ENCODE data around the gene CAMK4.

DNA sequence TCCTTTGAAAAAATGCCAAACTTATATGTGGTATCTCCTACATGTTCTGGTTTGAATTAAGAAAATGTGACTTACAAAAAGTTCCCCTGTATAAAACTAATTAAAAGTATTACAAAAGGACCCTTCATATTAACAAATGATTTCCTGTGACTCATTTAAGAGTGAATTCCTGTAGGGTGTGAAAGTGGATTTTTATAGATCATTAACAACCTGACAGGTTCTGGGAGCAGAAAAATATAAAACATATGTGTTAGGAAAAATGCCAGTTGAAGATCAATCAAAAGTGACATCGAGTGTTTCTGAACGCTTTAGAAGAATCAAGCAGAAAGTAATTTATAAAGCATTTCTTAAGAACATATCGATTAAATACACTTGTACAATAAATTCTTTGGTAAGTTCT lies 35.5 kb downstream of the CAMK4 start:
- TF ChIP-seq CTCF (IDR thresholded peaks at IDR 0.05; ENCODE audit: control extremely low read depth in 1 of 3, insufficient read depth in 1 of 3, low read depth in 1 of 3, low read length in 3 of 3), result no peak
- no peak for TF ChIP-seq POLR2A (IDR thresholded peaks at IDR 0.05; ENCODE audit: control extremely low read depth in 1 of 2, low read depth in 2 of 2, low read length in 2 of 2)
- TF ChIP-seq TCF12 (IDR thresholded peaks at IDR 0.05; ENCODE audit: low read depth, low read length), result no peak
- TF ChIP-seq POLR2AphosphoS5 (IDR thresholded peaks at IDR 0.05; ENCODE audit: low read depth, low read length), result no peak
- TF ChIP-seq GABPA (IDR thresholded peaks at IDR 0.05; ENCODE audit: borderline replicate concordance, insufficient read depth, low read length), result no peak
- no peak for TF ChIP-seq POU5F1 (IDR thresholded peaks at IDR 0.05; ENCODE audit: low read depth, low read length)
- TF ChIP-seq KDM1A (IDR thresholded peaks at IDR 0.05; ENCODE audit: borderline replicate concordance, low read length), result no peak
- no peak for TF ChIP-seq CBX8 (IDR thresholded peaks at IDR 0.05; ENCODE audit: borderline replicate concordance, low read depth, low read length)
- TF ChIP-seq SIN3A (conservative IDR thresholded peaks at IDR 0.05 in 1 of 2, IDR thresholded peaks at IDR 0.05 in 1 of 2; ENCODE audit: low read depth in 1 of 2, low read length in 2 of 2), result no peak

Data from H1 (cell line).